Peyer's patch (tissue), 4 donors: Measurements from ENCODE around the gene ABCB9. TPM values are rescaled to one million over a fixed set of nuclear protein-coding genes. Genes with fewer than 3 reads are reported as not detected.

Experiments
- DNase-seq, 3 donors: peaks; one replicate each; pipeline ENCODE4 v3.0.0-alpha.2; 2017 to 2019
- H3K27ac ChIP-seq, 4 donors: fragments of 200-600 bp; sonication (generic); one replicate each; pipeline ENCODE4 v1.5.1; 2016 to 2019
- H3K27me3 ChIP-seq, 2 donors: fragments of 200-600 bp; sonication (generic); one replicate each; pipeline ENCODE4 v1.5.1; 2019
- H3K36me3 ChIP-seq, 3 donors: fragments of 200-600 bp; sonication (generic); one replicate each; pipeline ENCODE4 v1.5.1; 2016 to 2019
- H3K4me1 ChIP-seq, 4 donors: fragments of 200-600 bp; sonication (generic); one replicate each; pipeline ENCODE4 v1.5.1; 2016 to 2019
- H3K4me3 ChIP-seq, 4 donors: fragments of 200-600 bp; sonication (generic); 1 replicate in 3 of 4; 2 replicates in 1 of 4; pipeline ENCODE4 v1.5.1; 2016 to 2019; ENCODE audit warnings: mild to moderate bottlenecking in 1 of 4
- H3K9me3 ChIP-seq, 4 donors: fragments of 200-600 bp; sonication (generic); one replicate each; pipeline ENCODE4 v1.5.1; 2016 to 2019; ENCODE audit warnings: mild to moderate bottlenecking in 1 of 4
- POLR2A ChIP-seq, 2 donors: fragments of 450-650 bp; IDR thresholded peaks; one replicate each; pipeline ENCODE4 v1.5.1; 2017; ENCODE audit warnings: antibody characterized with exemption in 2 of 2, mild to moderate bottlenecking in 2 of 2, moderate library complexity in 2 of 2
- total RNA-seq, 4 donors: library from RNA; depleted of rRNA; stranded (reverse); fragments of >200 nt; gene quantifications; one replicate each; pipeline ENCODE4 v1.1.0, GENCODE V29; 2016
- TF ChIP-seq, protein P1 (sequence below), 6 experiments: fragments of 450-650 bp in 4 of 6; fragments of 200-600 bp in 2 of 6; sonication (generic) in 1 of 6; IDR thresholded peaks; one replicate each; pipeline ENCODE4 v1.5.1; 2017 to 2019; ENCODE audit warnings: antibody characterized with exemption in 6 of 6, mild to moderate bottlenecking in 3 of 6, moderate library complexity in 1 of 6

Gene ABCB9
- total RNA-seq, 4 donors from 2014 or later: 8.8 to 29.7 (median 17.4) TPM

- DNase-seq: peak; percentile 68 to 88 (median 83)
- Histone ChIP-seq H3K4me1 (peaks cover 0 to 86% (median 32%) of the 10 kb centered on the region in 4 donors), H3K9me3 (no peaks in the 10 kb centered on the region), H3K4me3 (peak overlapping the region; percentile 4 to 38 (median 24)), H3K27ac (peak overlapping the region; percentile 74 to 94 (median 85)), H3K27me3 (no peaks in the 10 kb centered on the region), H3K36me3 (no peaks in the 10 kb centered on the region)
- TF ChIP-seq POLR2A (IDR thresholded peaks at IDR 0.05): peak; percentile 42 to 54
- TF ChIP-seq, protein P1, sequence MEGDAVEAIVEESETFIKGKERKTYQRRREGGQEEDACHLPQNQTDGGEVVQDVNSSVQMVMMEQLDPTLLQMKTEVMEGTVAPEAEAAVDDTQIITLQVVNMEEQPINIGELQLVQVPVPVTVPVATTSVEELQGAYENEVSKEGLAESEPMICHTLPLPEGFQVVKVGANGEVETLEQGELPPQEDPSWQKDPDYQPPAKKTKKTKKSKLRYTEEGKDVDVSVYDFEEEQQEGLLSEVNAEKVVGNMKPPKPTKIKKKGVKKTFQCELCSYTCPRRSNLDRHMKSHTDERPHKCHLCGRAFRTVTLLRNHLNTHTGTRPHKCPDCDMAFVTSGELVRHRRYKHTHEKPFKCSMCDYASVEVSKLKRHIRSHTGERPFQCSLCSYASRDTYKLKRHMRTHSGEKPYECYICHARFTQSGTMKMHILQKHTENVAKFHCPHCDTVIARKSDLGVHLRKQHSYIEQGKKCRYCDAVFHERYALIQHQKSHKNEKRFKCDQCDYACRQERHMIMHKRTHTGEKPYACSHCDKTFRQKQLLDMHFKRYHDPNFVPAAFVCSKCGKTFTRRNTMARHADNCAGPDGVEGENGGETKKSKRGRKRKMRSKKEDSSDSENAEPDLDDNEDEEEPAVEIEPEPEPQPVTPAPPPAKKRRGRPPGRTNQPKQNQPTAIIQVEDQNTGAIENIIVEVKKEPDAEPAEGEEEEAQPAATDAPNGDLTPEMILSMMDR (IDR thresholded peaks at IDR 0.05): no peak
These were observed 78.0 kb downstream of the ABCB9 start for GRCh38 chr12:122888232-122888752.

GRCh38 chr12:122887819-122888212 is 78.4 kb downstream of the ABCB9 start:
- TF ChIP-seq POLR2A (IDR thresholded peaks at IDR 0.05): no peak
- TF ChIP-seq, protein P1 (IDR thresholded peaks at IDR 0.05): no peak
- Histone ChIP-seq H3K27me3 (no peaks in the 10 kb centered on the region), H3K36me3 (no peaks in the 10 kb centered on the region), H3K9me3 (no peaks in the 10 kb centered on the region), H3K4me3 (peak overlapping the region; percentile 4 to 38 (median 24)), H3K4me1 (peaks cover 0 to 85% (median 32%) of the 10 kb centered on the region in 4 donors), H3K27ac (peak overlapping the region; percentile 74 to 94 (median 85))
- DNase-seq: peak in 1 of 3 donors; percentile 66

DNA sequence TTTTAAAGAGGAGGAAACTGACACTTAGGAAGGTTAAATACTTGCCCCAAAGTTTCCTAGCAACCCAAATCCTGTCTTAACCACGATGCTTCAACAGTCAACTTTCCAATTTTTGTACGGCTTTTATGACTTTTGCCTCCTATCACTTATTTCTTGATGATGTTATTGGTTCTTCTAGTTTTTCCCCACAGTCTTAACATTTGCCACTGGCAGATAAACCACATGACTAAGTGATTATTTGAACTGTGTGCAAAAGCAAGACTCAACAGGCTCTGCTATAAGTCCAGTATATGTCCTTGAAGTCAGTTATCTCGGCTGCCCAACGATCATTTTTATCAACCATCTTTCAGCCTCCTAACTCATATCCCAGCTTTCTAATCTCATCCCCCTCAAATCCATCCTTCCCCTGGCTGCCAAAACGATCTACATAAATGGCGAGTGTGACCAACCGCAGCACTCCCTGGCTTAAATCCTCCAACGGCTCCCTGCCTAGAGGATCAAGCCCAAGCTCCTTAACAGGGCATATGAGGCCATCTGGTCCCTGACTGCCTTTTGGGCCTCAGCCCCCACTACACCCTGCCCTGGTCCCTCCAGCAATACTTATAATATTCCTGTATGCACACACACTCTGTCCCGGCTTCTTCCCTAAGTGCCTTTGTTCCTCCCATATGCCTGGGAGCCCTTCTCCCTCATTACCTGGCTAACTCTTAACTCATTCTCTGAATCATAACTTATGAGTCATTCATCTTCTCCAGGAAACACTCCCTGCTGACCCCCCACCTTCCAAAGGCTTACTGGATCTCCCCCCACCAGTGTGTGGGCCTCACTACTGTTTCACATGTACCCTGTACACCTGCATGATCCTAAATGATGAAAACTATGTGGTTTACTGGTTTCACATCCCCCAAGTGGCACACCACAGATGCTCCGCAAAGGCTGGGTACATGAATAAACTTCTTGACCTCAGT is 79.1 kb downstream of the ABCB9 start:
- H3K9me3 ChIP-seq: no peaks in the 10 kb centered on the region
- peak in 1 of 2 donors; percentile 32 for TF ChIP-seq POLR2A (IDR thresholded peaks at IDR 0.05)
- TF ChIP-seq, protein P1 (IDR thresholded peaks at IDR 0.05): no peak
- no peaks in the 10 kb centered on the region for H3K27me3 ChIP-seq
- H3K4me1 ChIP-seq: peaks cover 0 to 80% (median 30%) of the 10 kb centered on the region in 4 donors
- peak in 2 of 3 donors; percentile 80 to 83 for DNase-seq
- peak overlapping the region; percentile 74 to 94 (median 85) for H3K27ac ChIP-seq
- H3K4me3 ChIP-seq: peak overlapping the region in 1 of 4 donors; percentile 9
- no peaks in the 10 kb centered on the region for H3K36me3 ChIP-seq

- H3K27ac ChIP-seq: peak overlapping the region in 3 of 4 donors; percentile 1 to 94 (median 88)
- H3K9me3 ChIP-seq: no peaks in the 10 kb centered on the region
- H3K36me3 ChIP-seq: no peaks in the 10 kb centered on the region
- no peak for DNase-seq
- H3K4me1 ChIP-seq: peaks cover 0 to 80% (median 30%) of the 10 kb centered on the region in 4 donors
- H3K27me3 ChIP-seq: no peaks in the 10 kb centered on the region
- TF ChIP-seq, protein P1 (IDR thresholded peaks at IDR 0.05): no peak
- no peak for TF ChIP-seq POLR2A (IDR thresholded peaks at IDR 0.05)
- H3K4me3 ChIP-seq: no peak overlapping the region
These were observed 80.1 kb downstream of the ABCB9 start for GRCh38 chr12:122886161-122886560.

- H3K27ac ChIP-seq: no peak overlapping the region
- no peaks in the 10 kb centered on the region for H3K27me3 ChIP-seq
- H3K36me3 ChIP-seq: no peaks in the 10 kb centered on the region
- H3K4me1 ChIP-seq: peaks cover 0 to 78% (median 30%) of the 10 kb centered on the region in 4 donors
- H3K9me3 ChIP-seq: no peaks in the 10 kb centered on the region
- no peak for DNase-seq
- no peak overlapping the region for H3K4me3 ChIP-seq
- TF ChIP-seq, protein P1 (IDR thresholded peaks at IDR 0.05): no peak
- TF ChIP-seq POLR2A (IDR thresholded peaks at IDR 0.05): no peak
These were observed 81.4 kb downstream of the ABCB9 start for GRCh38 chr12:122884860-122885259.
